Type B pancreatic cell (in vitro differentiated cells): ENCODE measurements around the gene C5orf22. TPM values are rescaled to one million over a fixed set of nuclear protein-coding genes. Genes with fewer than 3 reads are reported as not detected.

ENCODE experiments used
- DNase-seq: peaks from one replicate; pipeline ENCODE4 v3.0.0; 2021; ENCODE audit warnings: mixed read lengths; ENCODE audit not compliant: unreplicated experiment; ENCODE audit errors: extremely low spot score
- H3K27ac Mint-ChIP-seq: 2 replicates; pipeline ENCODE4 v1.8.0; 2021; ENCODE audit warnings: mild to moderate bottlenecking, mixed read lengths
- H3K27me3 Mint-ChIP-seq: 2 replicates; pipeline ENCODE4 v1.8.0; 2021; ENCODE audit warnings: mixed read lengths
- H3K36me3 Mint-ChIP-seq: 2 replicates; pipeline ENCODE4 v1.8.0; 2021; ENCODE audit warnings: mixed read lengths
- H3K4me1 Mint-ChIP-seq: one replicate; pipeline ENCODE4 v1.8.0; 2021; ENCODE audit warnings: mixed read lengths; ENCODE audit not compliant: unreplicated experiment
- H3K4me3 Mint-ChIP-seq: 2 replicates; pipeline ENCODE4 v1.8.0; 2021; ENCODE audit warnings: mild to moderate bottlenecking, mixed read lengths
- H3K9me3 Mint-ChIP-seq: 2 replicates; pipeline ENCODE4 v1.8.0; 2021; ENCODE audit warnings: mixed read lengths
- long read RNA-seq: library from polyadenylated mRNA; unstranded; transcript quantifications from one replicate; pipeline ENCODE4 v2.0.0, GENCODE V29; 2020
- total RNA-seq: library from RNA; stranded (reverse); gene quantifications from 2 replicates; pipeline ENCODE4 v1.2.1, GENCODE V29; 2021; ENCODE audit warnings: low replicate concordance
- TF ChIP-seq, protein P1 (sequence below): fragments of 200-600 bp; sonication (generic); conservative IDR thresholded peaks from 2 replicates; pipeline ENCODE4 v1.5.0; 2021; ENCODE audit warnings: antibody characterized with exemption, mild to moderate bottlenecking

The C5orf22 gene
- 21.7 and 28.1 TPM in 2 replicates for total RNA-seq
- long read RNA-seq, transcript C5orf22-201 (9 exons, 3,612 nt) = major isoform, 19 of 33 reads
- long read RNA-seq, partial matches to known transcripts = 2 of 33 reads
- long read RNA-seq, other reads (novel, unspliced or antisense) = 10 of 33 reads

GRCh38 chr5:31531888-31532547 lies at the start of gene C5orf22, which contains the start of gene DROSHA:
Gene C5orf22, plus strand, starts transcription at chr5:31532301. Its CDS starts 92 bp downstream, at chr5:31532393.
Gene DROSHA, minus strand, starts transcription at chr5:31532093. Its CDS starts 3,034 bp downstream, at chr5:31529059.
- DNase-seq = peak; percentile 93
- peaks cover 31% of the 10 kb centered on the region for H3K36me3 Mint-ChIP-seq
- H3K9me3 Mint-ChIP-seq = no peaks in the 10 kb centered on the region
- TF ChIP-seq, protein P1, sequence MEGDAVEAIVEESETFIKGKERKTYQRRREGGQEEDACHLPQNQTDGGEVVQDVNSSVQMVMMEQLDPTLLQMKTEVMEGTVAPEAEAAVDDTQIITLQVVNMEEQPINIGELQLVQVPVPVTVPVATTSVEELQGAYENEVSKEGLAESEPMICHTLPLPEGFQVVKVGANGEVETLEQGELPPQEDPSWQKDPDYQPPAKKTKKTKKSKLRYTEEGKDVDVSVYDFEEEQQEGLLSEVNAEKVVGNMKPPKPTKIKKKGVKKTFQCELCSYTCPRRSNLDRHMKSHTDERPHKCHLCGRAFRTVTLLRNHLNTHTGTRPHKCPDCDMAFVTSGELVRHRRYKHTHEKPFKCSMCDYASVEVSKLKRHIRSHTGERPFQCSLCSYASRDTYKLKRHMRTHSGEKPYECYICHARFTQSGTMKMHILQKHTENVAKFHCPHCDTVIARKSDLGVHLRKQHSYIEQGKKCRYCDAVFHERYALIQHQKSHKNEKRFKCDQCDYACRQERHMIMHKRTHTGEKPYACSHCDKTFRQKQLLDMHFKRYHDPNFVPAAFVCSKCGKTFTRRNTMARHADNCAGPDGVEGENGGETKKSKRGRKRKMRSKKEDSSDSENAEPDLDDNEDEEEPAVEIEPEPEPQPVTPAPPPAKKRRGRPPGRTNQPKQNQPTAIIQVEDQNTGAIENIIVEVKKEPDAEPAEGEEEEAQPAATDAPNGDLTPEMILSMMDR = peak; percentile 12
- peak within 1 kb of the TSS; percentile 98 for H3K4me3 Mint-ChIP-seq
- H3K27ac Mint-ChIP-seq = peak within 1 kb of the TSS; percentile 91
- no peaks in the 10 kb centered on the region for H3K27me3 Mint-ChIP-seq
- peaks cover 27% of the 10 kb centered on the region for H3K4me1 Mint-ChIP-seq

DNA sequence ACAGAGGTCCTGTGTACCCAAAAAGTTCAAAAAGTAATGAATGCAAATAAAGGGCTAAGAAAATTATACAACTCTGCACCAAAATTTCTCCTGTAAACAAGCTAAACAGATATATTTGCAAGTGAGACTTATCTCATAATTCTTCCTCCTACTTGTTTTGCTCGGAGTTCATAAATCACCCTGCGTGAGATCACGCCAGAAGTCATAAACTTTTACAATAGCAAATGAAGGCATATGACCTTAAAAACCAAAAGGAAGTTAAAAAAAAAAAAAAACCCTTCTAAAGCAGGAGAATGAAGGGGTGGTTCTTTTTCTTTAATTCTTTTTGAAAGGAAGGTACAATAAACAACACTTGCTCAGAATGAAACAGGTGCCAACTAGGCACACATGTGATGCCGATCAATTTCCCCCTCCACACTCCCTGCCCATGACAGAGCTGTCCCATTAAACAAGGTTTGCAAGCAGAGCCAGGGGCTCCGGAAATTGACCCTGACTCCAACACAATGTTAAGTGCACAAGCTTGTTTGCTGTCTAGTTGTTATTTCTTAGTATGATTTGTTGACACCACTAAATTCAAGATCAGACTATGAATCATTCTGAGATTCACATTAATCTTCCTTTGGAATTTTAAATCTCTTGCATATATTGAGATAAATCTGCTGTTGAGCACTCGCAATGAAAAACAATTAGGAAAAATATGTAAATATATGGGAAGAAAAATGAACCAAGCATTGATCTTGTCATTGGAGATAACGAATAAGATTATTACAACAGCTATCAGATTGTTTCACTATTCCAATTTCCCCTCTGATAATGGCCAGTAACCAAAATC lies 46.5 kb upstream of the C5orf22 start:
- Mint-ChIP-seq H3K9me3 (no peaks in the 10 kb centered on the region), H3K4me3 (no peak overlapping the region), H3K27me3 (no peaks in the 10 kb centered on the region), H3K27ac (no peak overlapping the region), H3K36me3 (peaks cover 34% of the 10 kb centered on the region), H3K4me1 (peaks cover 6% of the 10 kb centered on the region)
- TF ChIP-seq, protein P1 = no peak
- no peak for DNase-seq

GRCh38 chr5:31486441-31486840 lies 45.7 kb upstream of the C5orf22 start:
- TF ChIP-seq, protein P1 = no peak
- no peak for DNase-seq
- Mint-ChIP-seq H3K27ac (no peak overlapping the region), H3K27me3 (no peaks in the 10 kb centered on the region), H3K9me3 (no peaks in the 10 kb centered on the region), H3K4me3 (no peak overlapping the region), H3K36me3 (peaks cover 39% of the 10 kb centered on the region), H3K4me1 (peaks cover 6% of the 10 kb centered on the region)

DNA sequence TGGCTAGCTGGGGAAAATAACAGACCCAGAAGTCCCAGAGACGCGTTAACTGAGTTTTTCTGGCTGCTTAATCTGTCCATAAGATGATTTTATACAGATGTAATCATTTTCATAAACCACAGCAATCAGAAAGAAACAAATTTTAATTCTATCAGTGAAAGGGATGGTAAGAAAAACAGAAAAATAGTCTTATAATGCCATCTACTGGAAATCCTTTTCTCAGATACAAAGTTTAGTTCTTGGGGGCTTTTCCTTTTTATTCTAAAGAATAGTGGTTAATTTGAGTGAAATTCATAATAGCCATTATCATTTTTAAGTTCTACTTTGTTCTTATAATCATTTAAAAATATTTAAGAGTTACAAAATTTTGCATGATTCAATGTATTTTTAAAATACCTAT lies 44.6 kb upstream of the C5orf22 start:
- TF ChIP-seq, protein P1 = peak; percentile 30
- H3K27me3 Mint-ChIP-seq = no peaks in the 10 kb centered on the region
- H3K9me3 Mint-ChIP-seq = no peaks in the 10 kb centered on the region
- H3K4me1 Mint-ChIP-seq = peaks cover 6% of the 10 kb centered on the region
- no peak overlapping the region for H3K27ac Mint-ChIP-seq
- no peak for DNase-seq
- no peak overlapping the region for H3K4me3 Mint-ChIP-seq
- peaks cover 29% of the 10 kb centered on the region for H3K36me3 Mint-ChIP-seq

- Mint-ChIP-seq H3K36me3 (peaks cover 40% of the 10 kb centered on the region), H3K27me3 (no peaks in the 10 kb centered on the region), H3K4me1 (no peaks in the 10 kb centered on the region), H3K27ac (no peak overlapping the region), H3K4me3 (no peak overlapping the region), H3K9me3 (no peaks in the 10 kb centered on the region)
- no peak for DNase-seq
- TF ChIP-seq, protein P1 = no peak
Measured at GRCh38 chr5:31492869-31493268, 39.2 kb upstream of the C5orf22 start.
